CD4-positive, alpha-beta T cell treated with Interleukin-17A for 1 hour (primary cell): ENCODE results near the gene STON1.
"Not testable (repeated sequence)": the region's sequence is repeated elsewhere in the genome, so short reads cannot be mapped to it uniquely, and the experiment has no call there.

ENCODE experiments used
- DNase-seq: peaks from one replicate; pipeline ENCODE4 v3.0.0-alpha.2; 2020

The STON1 gene

GRCh38 chr2:48578313-48578712 lies 48.4 kb downstream of the STON1 start:
- no peak for DNase-seq

- DNase-seq = no peak
These were observed 54.0 kb downstream of the STON1 start for GRCh38 chr2:48583961-48584360.

GRCh38 chr2:48584551-48584950 lies 54.6 kb downstream of the STON1 start:
- no peak for DNase-seq

- no peak for DNase-seq
These were observed 56.5 kb downstream of the STON1 start for GRCh38 chr2:48586433-48586832.

- no peak for DNase-seq
These were observed 57.6 kb downstream of the STON1 start for GRCh38 chr2:48587560-48587959.

- DNase-seq = no peak
These were observed 58.0 kb downstream of the STON1 start for GRCh38 chr2:48587961-48588360.

- no peak for DNase-seq
These were observed 58.8 kb downstream of the STON1 start for GRCh38 chr2:48588745-48589144.

- DNase-seq = no peak
These were observed 59.3 kb downstream of the STON1 start for GRCh38 chr2:48589170-48589767.

GRCh38 chr2:48590017-48590416 lies 60.1 kb downstream of the STON1 start:
- DNase-seq = no peak

- DNase-seq = no peak
These were observed 62.1 kb downstream of the STON1 start for GRCh38 chr2:48592067-48592466.

GRCh38 chr2:48596751-48597150 lies 66.8 kb downstream of the STON1 start:
- not testable (repeated sequence) for DNase-seq

- no peak for DNase-seq
These were observed 67.5 kb downstream of the STON1 start for GRCh38 chr2:48597492-48597891.

GRCh38 chr2:48600204-48600813 lies 70.4 kb downstream of the STON1 start:
- peak; percentile 26 for DNase-seq

GRCh38 chr2:48600917-48601316 lies 71.0 kb downstream of the STON1 start:
- no peak for DNase-seq

- no peak for DNase-seq
These were observed 71.4 kb downstream of the STON1 start for GRCh38 chr2:48601349-48601748.

GRCh38 chr2:48605482-48606175 lies 75.7 kb downstream of the STON1 start:
- DNase-seq = no peak

GRCh38 chr2:48607307-48608014 lies 77.5 kb downstream of the STON1 start:
- no peak for DNase-seq

- DNase-seq = no peak
These were observed 83.3 kb downstream of the STON1 start for GRCh38 chr2:48613211-48613610.

- not testable (repeated sequence) for DNase-seq
These were observed 84.6 kb downstream of the STON1 start for GRCh38 chr2:48614581-48614980.

- no peak for DNase-seq
These were observed 87.7 kb downstream of the STON1 start, which contains the start of gene GTF2A1L for GRCh38 chr2:48617618-48618017. Gene GTF2A1L (plus strand): TSS chr2:48617856. CDS start chr2:48617875, 19 bp downstream.

GRCh38 chr2:48619526-48619925 lies 89.6 kb downstream of the STON1 start:
- DNase-seq = no peak

GRCh38 chr2:48620604-48621003 lies 90.7 kb downstream of the STON1 start:
- DNase-seq = no peak

- not testable (repeated sequence) for DNase-seq
These were observed 92.7 kb downstream of the STON1 start for GRCh38 chr2:48622691-48623090.

- no peak for DNase-seq
These were observed 94.7 kb downstream of the STON1 start for GRCh38 chr2:48624696-48625095.
